IMR-90 (cell line): ENCODE results near the gene VSX2. TPM values are rescaled to one million over a fixed set of nuclear protein-coding genes. Genes with fewer than 3 reads are reported as not detected.

Experiments used
- ATAC-seq: fragments of 200-7000 bp; cut with Tn5 transposase; 2 replicates; pipeline ENCODE4 v1.9.1; 2020; ENCODE audit warnings: low read depth, mild to moderate bottlenecking, moderate library complexity
- BruUV-seq: library from RNA; stranded (reverse); fragments of 400-500 nt; replicated peaks from 2 replicates; lab custom pipeline; 2021; lab: Mats Ljungman, UMichigan
- CTCF ChIA-PET: fragments of 300-600 bp; formaldehyde crosslinking; extraction: SDS; loops from one replicate; lab custom pipeline; 2021; ENCODE audit warnings: antibody characterized with exemption; lab: Yijun Ruan, JAX
- POLR2A ChIA-PET: fragments of 300-600 bp; sonication (Branson Sonifier 250); formaldehyde crosslinking; loops from one replicate; lab custom pipeline; 2022; ENCODE audit warnings: antibody characterized with exemption; ENCODE audit not compliant: unreplicated experiment; lab: Charles Lee
- DNase-seq: peaks from one replicate; pipeline ENCODE4 v3.0.0; 2013
- H2AFZ ChIP-seq: replicated peaks from 2 replicates; pipeline ENCODE3; 2013; ENCODE audit warnings: low read length, mild to moderate bottlenecking; ENCODE audit not compliant: poor library complexity
- H2AK5ac ChIP-seq: 2 replicates; pipeline ENCODE4 v1.6.1; 2013; ENCODE audit warnings: low read depth, low read length, inconsistent platforms
- H2AK9ac ChIP-seq: replicated peaks from 2 replicates; pipeline ENCODE3; 2013; ENCODE audit warnings: mild to moderate bottlenecking, low read depth, low read length, moderate library complexity; ENCODE audit not compliant: poor library complexity
- H2BK120ac ChIP-seq: 2 replicates; pipeline ENCODE4 v1.6.1; 2013; ENCODE audit warnings: low read depth, low read length, inconsistent platforms
- H2BK15ac ChIP-seq: 3 replicates; pipeline ENCODE4 v1.6.1; 2013; ENCODE audit warnings: low read depth, low read length, inconsistent platforms
- H2BK20ac ChIP-seq: 2 replicates; pipeline ENCODE4 v1.6.1; 2013; ENCODE audit warnings: low read depth, mild to moderate bottlenecking, inconsistent platforms, low read length, moderate library complexity
- H2BK5ac ChIP-seq: 2 replicates; pipeline ENCODE4 v1.6.1; 2013; ENCODE audit warnings: mild to moderate bottlenecking, low read depth, low read length, inconsistent platforms; ENCODE audit not compliant: poor library complexity, severe bottlenecking
- H3K14ac ChIP-seq: replicated peaks from 2 replicates; pipeline ENCODE4 v1.6.1; 2013; ENCODE audit warnings: low read depth, low read length, inconsistent platforms
- H3K18ac ChIP-seq: 2 replicates; pipeline ENCODE4 v1.6.1; 2013; ENCODE audit warnings: low read depth, low read length, control low read depth
- H3K23ac ChIP-seq: 2 replicates; pipeline ENCODE4 v1.6.1; 2013; ENCODE audit warnings: low read depth, low read length, inconsistent platforms
- H3K27ac ChIP-seq: 2 replicates; pipeline ENCODE4 v1.5.1; 2013; ENCODE audit warnings: mild to moderate bottlenecking, control low read depth, low read length; ENCODE audit not compliant: insufficient read depth
- H3K27me3 ChIP-seq: 2 replicates; pipeline ENCODE4 v1.6.1; 2013; ENCODE audit warnings: low read length; ENCODE audit not compliant: control insufficient read depth, insufficient read depth
- H3K36me3 ChIP-seq: 2 replicates; pipeline ENCODE4 v1.6.1; 2013; ENCODE audit warnings: low read length, mixed read lengths; ENCODE audit not compliant: control insufficient read depth, insufficient read depth
- H3K4ac ChIP-seq: 2 replicates; pipeline ENCODE4 v1.6.1; 2013; ENCODE audit warnings: low read depth, low read length, inconsistent platforms
- H3K4me1 ChIP-seq: 2 replicates; pipeline ENCODE4 v1.6.1; 2013; ENCODE audit warnings: low read length, mixed read lengths; ENCODE audit not compliant: control insufficient read depth, insufficient read depth
- H3K4me2 ChIP-seq: 2 replicates; pipeline ENCODE4 v1.6.1; 2013; ENCODE audit warnings: low read depth, mild to moderate bottlenecking, control low read depth, low read length, moderate library complexity
- H3K4me3 ChIP-seq: 2 replicates; pipeline ENCODE4 v1.5.1; 2013; ENCODE audit warnings: low read depth, mild to moderate bottlenecking, control low read depth, low read length, moderate library complexity; ENCODE audit not compliant: insufficient read depth
- H3K56ac ChIP-seq: 2 replicates; pipeline ENCODE4 v1.6.1; 2013; ENCODE audit warnings: low read length, inconsistent platforms; ENCODE audit not compliant: insufficient read depth; ENCODE audit errors: extremely low read depth
- H3K79me1 ChIP-seq, 2 experiments: 2 replicates each; pipeline ENCODE4 v1.6.1; 2013; ENCODE audit warnings: low read length in 2 of 2, inconsistent platforms in 1 of 2, low read depth in 1 of 2
- H3K9ac ChIP-seq: 2 replicates; pipeline ENCODE4 v1.6.1; 2013; ENCODE audit warnings: low read depth, low read length, control low read depth
- H3K9me1 ChIP-seq: 2 replicates; pipeline ENCODE4 v1.6.1; 2013; ENCODE audit warnings: low read length, inconsistent platforms; ENCODE audit not compliant: insufficient read depth
- H3K9me3 ChIP-seq: 2 replicates; pipeline ENCODE4 v1.6.1; 2013; ENCODE audit warnings: low read length; ENCODE audit not compliant: control insufficient read depth, insufficient read depth
- H4K20me1 ChIP-seq: 2 replicates; pipeline ENCODE4 v1.6.1; 2013; ENCODE audit warnings: low read length, inconsistent platforms; ENCODE audit not compliant: insufficient read depth
- H4K5ac ChIP-seq: 2 replicates; pipeline ENCODE4 v1.6.1; 2013; ENCODE audit warnings: mild to moderate bottlenecking, low read depth, low read length, control low read depth
- H4K8ac ChIP-seq, 2 experiments: 2 replicates each; pipeline ENCODE4 v1.6.1; 2013; ENCODE audit warnings: low read depth in 2 of 2, low read length in 2 of 2, control low read depth in 1 of 2, inconsistent platforms in 1 of 2
- H4K91ac ChIP-seq: 2 replicates; pipeline ENCODE4 v1.6.1; 2013; ENCODE audit warnings: low read depth, low read length, inconsistent platforms; ENCODE audit not compliant: insufficient read depth
- BHLHE40 ChIP-seq: fragments of 150-350 bp; IDR thresholded peaks from 2 replicates; pipeline ENCODE4 v1.6.1; 2016; ENCODE audit warnings: mild to moderate bottlenecking, low read depth, low read length
- CEBPB ChIP-seq: IDR thresholded peaks from 2 replicates; pipeline ENCODE4 v1.6.1; 2012; ENCODE audit warnings: low read depth, low read length, improper control_type of control experiment
- CHD1 ChIP-seq: IDR thresholded peaks from 2 replicates; pipeline ENCODE4 v1.6.1; 2012; ENCODE audit warnings: low read depth, low read length, improper control_type of control experiment
- FOS ChIP-seq: fragments of 150-350 bp; IDR thresholded peaks from 2 replicates; pipeline ENCODE4 v1.6.1; 2016; ENCODE audit warnings: low read depth, low read length
- NFE2L2 ChIP-seq: fragments of 150-350 bp; IDR thresholded peaks from 2 replicates; pipeline ENCODE4 v1.6.1; 2016; ENCODE audit warnings: low read depth, mild to moderate bottlenecking, low read length
- WGBS, 2 experiments: methylation state at CpG; one replicate each; pipeline versions ENCODE4 v1.1.5 to v1.1.7; 2013; ENCODE audit warnings: missing lambda C conversion rate in 2 of 2; ENCODE audit not compliant: insufficient read length in 1 of 2; ENCODE audit errors: extremely low coverage in 2 of 2; 5-methylcytosine and 5-hydroxymethylcytosine counted together
- dilution Hi-C: fragments of 300-500 bp; cut with HindIII; formaldehyde crosslinking; loops from one replicate; pipeline ENCODE4 v1.14.3; 2018; ENCODE audit warnings: low sequenced_read_pairs; ENCODE audit not compliant: unreplicated experiment
- in situ Hi-C: fragments of 300-500 bp; cut with MboI; formaldehyde crosslinking; loops from 3 replicates; pipeline ENCODE4 v1.14.3; 2019; ENCODE audit warnings: low sequenced_read_pairs, inconsistent platforms, mixed read lengths
- intact Hi-C: fragments of 100-400 bp; cut with micrococcal nuclease; formaldehyde crosslinking; loops from 2 replicates; pipeline ENCODE4 v1.10.0; 2022
- polyA plus RNA-seq, 3 experiments: library from polyadenylated mRNA; depleted of rRNA; stranded (reverse); fragments of >200 nt; gene quantifications; 2 replicates each; pipeline ENCODE4 v1.2.3, GENCODE V29; 2012; ENCODE audit warnings: low replicate concordance in 1 of 3
- total RNA-seq: library from RNA; depleted of rRNA; stranded (reverse); fragments of >200 nt; gene quantifications from 2 replicates; pipeline ENCODE4 v1.2.3, GENCODE V29; 2012

VSX2 gene
- total and polyA plus RNA-seq, 2 of the 4 experiments (the other 2 are of a cell fraction): not detected

GRCh38 chr14:74219277-74220205 lies 19.7 kb upstream of the VSX2 start:
- 67% methylated on average over 1 of the region's 13 CpGs; no CpG with 5 or more reads in 1 of the 2 experiments for WGBS, 2 experiments
- Histone ChIP-seq H3K4ac (no peak overlapping the region), H2AK5ac (no peak overlapping the region), H3K27me3 (peaks cover 59% of the 10 kb centered on the region), H3K18ac (no peak overlapping the region), H3K4me2 (no peak overlapping the region), H4K5ac (no peak overlapping the region), H2AK9ac (peak overlapping the region; percentile 67), H3K23ac (no peak overlapping the region), H3K4me1 (no peaks in the 10 kb centered on the region), H2BK5ac (no peak overlapping the region), H3K9me1 (no peaks in the 10 kb centered on the region), H3K36me3 (no peaks in the 10 kb centered on the region), H2AFZ (no peak overlapping the region), H3K4me3 (no peak overlapping the region), H4K8ac (no peak overlapping the region), H3K79me1 (no peaks in the 10 kb centered on the region), H2BK20ac (no peak overlapping the region), H4K91ac (no peak overlapping the region), H3K9ac (no peak overlapping the region), H3K14ac (no peak overlapping the region), H3K9me3 (no peaks in the 10 kb centered on the region), H2BK120ac (no peak overlapping the region), H3K56ac (no peak overlapping the region), H2BK15ac (no peak overlapping the region), H4K20me1 (no peaks in the 10 kb centered on the region), H3K27ac (no peak overlapping the region)
- no TSS peak for BruUV-seq
- TF ChIP-seq NFE2L2 (no peak), BHLHE40 (no peak), CEBPB (no peak), FOS (no peak), CHD1 (no peak)
- intact Hi-C loops (no loop called here), in situ Hi-C loops (no loop called here), dilution Hi-C loops (no loop called here)
- ChIA-PET POLR2A (no interaction called here), CTCF (interaction anchor here (0.6 kb wide), 1 partner anchor 71 kb away, joined by 3 read pairs; no protein-coding TSS in a partner anchor)
- no peak for ATAC-seq
- no peak for DNase-seq
